K562 (cell line): ENCODE measurements around the gene VPS37D. TPM values are rescaled to one million over a fixed set of nuclear protein-coding genes. Genes with fewer than 3 reads are reported as not detected.
A peak's percentile ranks its signal among the peaks of the same experiment; 100 is the strongest.

Experiments
- ASH1L ChIP-seq: fragments of 450-650 bp; IDR thresholded peaks from 2 replicates; pipeline ENCODE4 v1.6.1; 2018; ENCODE audit warnings: borderline replicate concordance, mild to moderate bottlenecking, low read depth; ENCODE audit not compliant: partially characterized antibody
- CBX1 ChIP-seq: sonication (generic); IDR thresholded peaks from 2 replicates; pipeline ENCODE4 v1.6.1; 2016; ENCODE audit warnings: antibody characterized with exemption, low read depth, mild to moderate bottlenecking
- ELF1 ChIP-seq: fragments of 200-800 bp; sonication (Bioruptor generic); IDR thresholded peaks from 2 replicates; pipeline ENCODE4 v1.6.1; 2016; ENCODE audit warnings: missing genetic modification characterization, missing compliant biosample characterization
- EP400 ChIP-seq: fragments of 450-650 bp; IDR thresholded peaks from 2 replicates; pipeline ENCODE4 v1.6.1; 2017; ENCODE audit warnings: antibody characterized with exemption, mild to moderate bottlenecking, moderate library complexity
- ETV6 ChIP-seq, 3 experiments: fragments of 150-350 bp in 1 of 3; sonication (generic) in 1 of 3; formaldehyde crosslinking in 1 of 3; IDR thresholded peaks; 2 replicates each; pipeline versions ENCODE4 v1.6.1 to v1.8.0; 2014 to 2022; ENCODE audit warnings: borderline replicate concordance in 2 of 3, low read depth in 2 of 3, antibody characterized with exemption in 1 of 3, low read length in 1 of 3, mild to moderate bottlenecking in 1 of 3, missing genetic modification reagents in 1 of 3
- HDAC1 ChIP-seq, 2 experiments: fragments of 450-650 bp; IDR thresholded peaks; 2 replicates each; pipeline ENCODE4 v1.6.1; 2016 to 2017; ENCODE audit warnings: inconsistent platforms in 1 of 2, mild to moderate bottlenecking in 1 of 2, moderate library complexity in 1 of 2
- SPI1 ChIP-seq: IDR thresholded peaks from 2 replicates; pipeline ENCODE4 v1.6.1; 2011; ENCODE audit warnings: low read depth, low read length, control low read depth, borderline replicate concordance
- TFAM ChIP-seq: fragments of 250-450 bp; sonication (Bioruptor Pico); conservative IDR thresholded peaks from 2 replicates; pipeline ENCODE4 v1.5.0; 2021; ENCODE audit warnings: mild to moderate bottlenecking, moderate library complexity
- ZNF444 ChIP-seq: fragments of 250-450 bp; sonication (Bioruptor Pico); IDR thresholded peaks from 2 replicates; pipeline ENCODE4 v1.4.0; 2020; ENCODE audit warnings: mild to moderate bottlenecking, moderate library complexity
- polyA plus RNA-seq, 8 experiments: library from polyadenylated mRNA; depleted of rRNA in 4 of 8; stranded (reverse) in 5 of 8; unstranded in 3 of 8; fragments of >200 nt; fragmentation: Nextera tagmentation in 2 of 8; fragmentation: Illumina TruSeq in 1 of 8; extraction: Ambion mirVana in 2 of 8; extraction: Trizol in 1 of 8; gene quantifications; 2 replicates each; pipeline versions ENCODE4 v1.2.1 to v1.2.3, GENCODE V29; 2011 to 2014; ENCODE audit warnings: inconsistent platforms in 1 of 8, missing spikeins in 1 of 8
- total RNA-seq, 7 experiments: library from RNA; depleted of rRNA in 6 of 7; stranded (reverse); fragments of >200 nt in 6 of 7; fragmentation: Illumina TruSeq in 2 of 7; extraction: Trizol in 2 of 7; gene quantifications; 2 replicates each; pipeline versions ENCODE4 v1.2.1 to v1.2.3, GENCODE V29; 2011 to 2021; ENCODE audit warnings: low replicate concordance in 1 of 7
- TF ChIP-seq, protein P1 (sequence below): fragments of 450-650 bp; IDR thresholded peaks from 2 replicates; pipeline ENCODE4 v1.6.1; 2014; ENCODE audit warnings: low read depth, mild to moderate bottlenecking, moderate library complexity, borderline replicate concordance
- TF ChIP-seq, protein P2 (sequence below): fragments of 200-400 bp; formaldehyde crosslinking; IDR thresholded peaks from 2 replicates; pipeline ENCODE4 v1.6.1; 2017; ENCODE audit warnings: mild to moderate bottlenecking, low read depth, low read length, moderate library complexity
- TF ChIP-seq, protein P3 (sequence below), 2 experiments: IDR thresholded peaks in 1 of 2; conservative IDR thresholded peaks in 1 of 2; 2 replicates each; pipeline ENCODE4 v1.6.1; 2016; ENCODE audit warnings: low read depth in 2 of 2, mild to moderate bottlenecking in 1 of 2, missing compliant biosample characterization in 1 of 2, missing genetic modification characterization in 1 of 2, moderate library complexity in 1 of 2

The VPS37D gene
- total and polyA plus RNA-seq, 9 of the 15 experiments (the other 6 are each of a cell fraction or from before 2014, with no cell fraction given), result 0.25 to 2.3 (median 1.0) TPM; not detected in 3

DNA sequence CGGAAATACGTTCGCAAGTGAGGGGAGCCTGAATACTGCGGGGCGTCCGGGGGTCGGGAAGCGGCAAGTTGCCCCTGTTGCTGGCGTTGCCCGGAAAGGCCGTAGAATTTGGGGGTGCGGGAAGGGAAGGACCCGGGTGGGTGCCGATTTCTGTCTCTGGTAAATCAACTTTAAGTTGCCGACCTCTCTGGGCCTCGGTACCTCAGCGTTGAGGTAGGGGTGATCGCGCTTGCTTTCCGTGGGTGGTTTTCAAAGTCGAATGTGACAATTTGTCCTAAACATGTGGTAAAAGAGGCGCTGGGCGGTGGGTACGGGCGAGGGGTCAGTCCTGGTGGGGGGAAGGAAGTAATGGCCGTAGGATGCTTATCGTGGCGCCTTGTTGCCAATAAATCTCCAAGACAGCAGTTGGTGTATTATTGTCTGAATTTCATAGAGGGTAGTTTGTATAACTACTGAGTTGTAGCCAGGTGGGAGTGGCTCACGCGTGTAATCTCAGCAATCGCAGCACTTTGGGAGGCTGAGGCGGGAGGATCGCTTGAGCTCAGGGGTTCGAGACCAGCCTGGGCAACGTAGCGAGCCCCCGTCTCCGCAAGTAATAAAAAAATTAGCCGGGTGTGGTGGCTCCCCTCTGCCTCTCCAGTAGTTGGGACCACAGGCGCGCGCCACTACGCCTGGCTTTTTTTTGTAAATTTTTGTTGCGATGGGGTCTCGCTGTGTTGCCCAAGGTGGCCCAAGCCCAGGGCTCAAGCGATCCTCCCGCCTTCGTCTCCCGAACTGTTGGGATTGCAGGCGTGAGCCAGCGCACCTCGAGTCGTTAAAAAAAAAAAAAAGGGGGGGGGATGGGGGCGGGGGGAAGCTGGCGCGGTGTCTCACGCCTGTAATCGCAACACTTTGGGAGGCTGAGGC lies 16.4 kb downstream of the VPS37D start (continued):
- TF ChIP-seq ZNF444 (CRISPR knock-in tag) (no peak), ETV6 (IDR thresholded peaks at IDR 0.05; ENCODE audit: borderline replicate concordance in 1 of 2, low read depth in 2 of 2, low read length in 1 of 2) (0 out of 4 replicates have a peak, but pooled peaks of 1 of the 2 experiments have one; percentile 14), ETV6 (CRISPR knock-in tag; IDR thresholded peaks at IDR 0.05; ENCODE audit: borderline replicate concordance) (no peak), EP400 (peak; percentile 83), HDAC1 (IDR thresholded peaks at IDR 0.05) (peak in 1 of 2 experiments; percentile 2; a peak in 2 of 4 replicates), ELF1 (tag) (peak; percentile 2; the same call in 1 of the 2 replicates), TFAM (CRISPR knock-in tag) (no peak), CBX1 (peak; percentile 21; the same call in 1 of the 2 replicates), ASH1L (no peak), SPI1 (no peak)
- TF ChIP-seq, protein P1, sequence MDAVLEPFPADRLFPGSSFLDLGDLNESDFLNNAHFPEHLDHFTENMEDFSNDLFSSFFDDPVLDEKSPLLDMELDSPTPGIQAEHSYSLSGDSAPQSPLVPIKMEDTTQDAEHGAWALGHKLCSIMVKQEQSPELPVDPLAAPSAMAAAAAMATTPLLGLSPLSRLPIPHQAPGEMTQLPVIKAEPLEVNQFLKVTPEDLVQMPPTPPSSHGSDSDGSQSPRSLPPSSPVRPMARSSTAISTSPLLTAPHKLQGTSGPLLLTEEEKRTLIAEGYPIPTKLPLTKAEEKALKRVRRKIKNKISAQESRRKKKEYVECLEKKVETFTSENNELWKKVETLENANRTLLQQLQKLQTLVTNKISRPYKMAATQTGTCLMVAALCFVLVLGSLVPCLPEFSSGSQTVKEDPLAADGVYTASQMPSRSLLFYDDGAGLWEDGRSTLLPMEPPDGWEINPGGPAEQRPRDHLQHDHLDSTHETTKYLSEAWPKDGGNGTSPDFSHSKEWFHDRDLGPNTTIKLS, result no peak
- TF ChIP-seq, protein P2, sequence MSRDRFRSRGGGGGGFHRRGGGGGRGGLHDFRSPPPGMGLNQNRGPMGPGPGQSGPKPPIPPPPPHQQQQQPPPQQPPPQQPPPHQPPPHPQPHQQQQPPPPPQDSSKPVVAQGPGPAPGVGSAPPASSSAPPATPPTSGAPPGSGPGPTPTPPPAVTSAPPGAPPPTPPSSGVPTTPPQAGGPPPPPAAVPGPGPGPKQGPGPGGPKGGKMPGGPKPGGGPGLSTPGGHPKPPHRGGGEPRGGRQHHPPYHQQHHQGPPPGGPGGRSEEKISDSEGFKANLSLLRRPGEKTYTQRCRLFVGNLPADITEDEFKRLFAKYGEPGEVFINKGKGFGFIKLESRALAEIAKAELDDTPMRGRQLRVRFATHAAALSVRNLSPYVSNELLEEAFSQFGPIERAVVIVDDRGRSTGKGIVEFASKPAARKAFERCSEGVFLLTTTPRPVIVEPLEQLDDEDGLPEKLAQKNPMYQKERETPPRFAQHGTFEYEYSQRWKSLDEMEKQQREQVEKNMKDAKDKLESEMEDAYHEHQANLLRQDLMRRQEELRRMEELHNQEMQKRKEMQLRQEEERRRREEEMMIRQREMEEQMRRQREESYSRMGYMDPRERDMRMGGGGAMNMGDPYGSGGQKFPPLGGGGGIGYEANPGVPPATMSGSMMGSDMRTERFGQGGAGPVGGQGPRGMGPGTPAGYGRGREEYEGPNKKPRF, result no peak
- TF ChIP-seq, protein P3, sequence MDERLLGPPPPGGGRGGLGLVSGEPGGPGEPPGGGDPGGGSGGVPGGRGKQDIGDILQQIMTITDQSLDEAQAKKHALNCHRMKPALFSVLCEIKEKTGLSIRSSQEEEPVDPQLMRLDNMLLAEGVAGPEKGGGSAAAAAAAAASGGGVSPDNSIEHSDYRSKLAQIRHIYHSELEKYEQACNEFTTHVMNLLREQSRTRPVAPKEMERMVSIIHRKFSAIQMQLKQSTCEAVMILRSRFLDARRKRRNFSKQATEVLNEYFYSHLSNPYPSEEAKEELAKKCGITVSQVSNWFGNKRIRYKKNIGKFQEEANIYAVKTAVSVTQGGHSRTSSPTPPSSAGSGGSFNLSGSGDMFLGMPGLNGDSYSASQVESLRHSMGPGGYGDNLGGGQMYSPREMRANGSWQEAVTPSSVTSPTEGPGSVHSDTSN (CRISPR knock-in tag; IDR thresholded peaks at IDR 0.05; ENCODE audit: low read depth), result no peak
- TF ChIP-seq, protein P3 (tag; conservative IDR thresholded peaks at IDR 0.05; ENCODE audit: low read depth), result peak; percentile 67; the same call in 1 of the 2 replicates
